NCI-H2196 treated with DMSO at 0.1 percent for 48 hours (cell line): Measurements from ENCODE around the gene CSMD2.

Experiments
- DNase-seq: peaks from one replicate; lab custom pipeline; 2025; ENCODE audit not compliant: unreplicated experiment; lab: John Stamatoyannopoulos, UW

The CSMD2 gene

DNA sequence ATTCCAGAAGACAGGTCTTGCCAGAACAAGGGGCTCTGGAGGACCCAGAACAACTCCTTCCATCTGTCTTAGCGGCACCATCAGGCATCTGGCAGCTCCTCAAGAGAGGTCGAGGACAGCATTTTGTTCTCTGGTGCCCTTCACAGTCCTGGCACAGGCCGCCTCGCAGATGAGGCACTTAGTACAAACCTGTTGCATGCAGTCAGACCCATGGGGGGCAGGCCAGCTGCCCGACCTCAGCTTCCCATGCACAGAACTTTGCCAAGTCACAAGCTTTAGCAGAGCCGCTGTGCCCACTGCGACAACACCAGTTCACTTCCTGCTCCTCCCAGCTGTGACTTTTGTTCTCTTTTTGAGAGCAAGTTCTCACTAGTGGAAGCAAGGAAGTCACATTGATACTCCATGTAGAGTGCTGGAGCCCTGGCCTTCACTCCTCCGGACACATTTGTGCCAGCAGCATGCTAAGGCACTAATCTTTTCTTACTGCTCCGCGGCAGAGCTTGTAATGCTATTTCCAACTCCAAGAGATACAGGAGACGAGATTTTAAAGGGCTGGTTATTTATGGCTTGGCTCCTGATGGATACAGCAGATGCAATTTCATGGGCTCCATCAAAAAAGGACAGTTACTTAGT lies 256.6 kb downstream of the CSMD2 start:
- no peak for DNase-seq

DNA sequence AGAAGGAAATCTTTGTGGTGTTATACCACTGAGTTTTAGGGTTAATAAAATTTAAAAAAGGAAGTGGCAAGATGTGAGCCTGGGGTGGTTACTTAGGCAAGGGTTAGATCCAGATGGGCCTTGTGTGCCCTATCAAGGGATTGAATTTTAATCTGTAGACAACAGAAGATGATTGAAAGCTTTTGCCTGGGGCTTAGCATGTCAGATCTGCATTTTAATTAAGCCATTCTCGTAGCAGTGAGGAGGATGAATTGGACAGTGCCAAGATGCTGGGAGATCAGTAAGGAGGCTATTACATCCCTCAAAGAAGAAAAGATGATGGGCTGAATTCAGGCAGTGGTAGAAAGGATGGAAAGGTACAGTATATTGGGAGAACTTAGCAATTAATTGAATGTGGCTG lies 258.9 kb downstream of the CSMD2 start:
- no peak for DNase-seq

DNA sequence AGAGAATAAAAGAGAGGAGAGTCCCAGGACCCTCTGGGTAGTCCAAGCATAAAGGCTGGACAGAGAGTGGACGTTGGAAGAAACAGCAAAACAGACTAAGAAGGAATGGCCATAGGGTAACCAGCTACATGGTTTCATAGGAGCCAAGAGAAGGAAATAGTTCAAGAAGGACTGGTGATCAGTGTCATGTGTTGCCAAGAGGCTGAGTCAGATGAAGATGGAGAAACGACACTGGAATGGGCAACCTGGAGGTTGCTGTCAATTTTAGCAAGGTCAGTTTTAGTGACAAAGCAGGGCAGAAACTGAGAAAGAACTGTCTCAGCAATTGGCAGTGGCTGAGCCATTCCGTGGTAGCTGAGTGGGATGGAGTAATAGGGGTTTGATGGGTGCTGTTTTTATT lies 259.8 kb downstream of the CSMD2 start:
- DNase-seq: no peak

DNA sequence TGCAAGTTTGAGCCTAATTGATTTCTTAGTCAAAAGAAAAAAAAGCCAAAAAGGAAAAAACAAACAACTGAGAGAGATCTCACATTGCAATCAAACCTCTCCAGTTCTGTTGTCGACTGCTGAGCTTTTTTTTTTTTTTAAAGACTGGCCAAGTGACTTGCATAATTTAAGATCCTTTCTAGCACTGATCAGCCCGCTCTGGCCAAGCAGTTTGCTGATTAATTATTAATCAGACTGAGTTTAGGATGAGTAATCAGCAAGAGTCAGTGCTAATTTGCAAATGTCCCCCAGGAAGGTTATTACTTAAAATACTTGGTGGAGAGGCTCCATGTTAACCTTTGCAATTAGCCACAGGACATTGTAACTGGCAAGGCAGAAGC lies 261.8 kb downstream of the CSMD2 start:
- DNase-seq: no peak

DNA sequence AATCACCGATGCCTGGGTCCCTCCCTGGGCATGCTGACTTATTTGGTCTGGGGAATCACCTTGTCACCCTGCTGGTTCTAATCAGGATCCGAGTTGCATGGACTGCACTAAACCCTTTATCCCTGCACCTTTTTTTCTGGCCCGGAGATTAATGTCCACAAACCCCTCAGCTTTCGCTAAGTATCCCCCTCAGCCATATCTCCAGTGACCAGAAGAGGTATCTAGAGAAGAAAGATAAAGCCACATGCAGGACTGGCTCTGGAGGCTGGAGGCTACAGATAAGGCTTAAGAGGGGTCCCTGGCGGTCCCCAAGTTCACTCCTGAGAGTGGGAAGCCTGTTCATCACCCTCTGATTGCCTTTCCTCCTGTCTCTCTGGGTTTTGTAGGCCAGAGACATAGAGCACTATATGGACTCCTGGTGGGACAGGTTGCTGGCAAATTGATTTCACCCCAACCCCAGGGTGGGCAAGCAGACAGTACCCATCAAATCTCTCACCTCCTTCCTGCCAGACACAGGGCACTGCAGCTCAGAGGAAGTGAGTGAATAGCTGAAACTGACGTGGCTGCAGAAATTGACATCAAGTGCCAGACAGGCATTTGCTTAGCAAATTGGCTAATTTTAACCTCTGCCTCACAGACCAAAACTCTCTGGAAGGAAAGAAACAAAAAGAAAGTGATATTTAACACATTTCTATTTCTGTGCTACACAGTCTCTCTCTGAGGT lies 262.4 kb downstream of the CSMD2 start:
- no peak for DNase-seq

DNA sequence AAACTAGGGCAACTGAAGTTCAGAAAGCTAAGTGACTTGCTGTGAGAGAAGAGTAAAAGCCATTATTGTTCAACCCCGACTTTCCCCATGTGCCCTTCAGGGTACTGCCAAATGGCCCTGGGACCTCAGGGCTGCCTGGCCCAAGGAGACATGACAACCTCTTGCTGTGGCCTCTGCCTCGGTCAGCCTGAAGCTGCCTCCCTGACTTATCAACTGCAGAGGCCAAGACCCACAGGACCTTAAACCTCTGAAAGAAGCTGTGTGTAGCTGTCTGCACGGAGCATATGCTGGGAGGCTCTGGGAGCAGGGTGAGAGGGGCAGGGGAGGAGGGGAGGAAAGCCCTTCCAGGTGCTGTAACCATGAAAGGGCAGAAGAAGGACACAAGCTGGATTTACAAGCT lies 265.3 kb downstream of the CSMD2 start:
- no peak for DNase-seq

DNA sequence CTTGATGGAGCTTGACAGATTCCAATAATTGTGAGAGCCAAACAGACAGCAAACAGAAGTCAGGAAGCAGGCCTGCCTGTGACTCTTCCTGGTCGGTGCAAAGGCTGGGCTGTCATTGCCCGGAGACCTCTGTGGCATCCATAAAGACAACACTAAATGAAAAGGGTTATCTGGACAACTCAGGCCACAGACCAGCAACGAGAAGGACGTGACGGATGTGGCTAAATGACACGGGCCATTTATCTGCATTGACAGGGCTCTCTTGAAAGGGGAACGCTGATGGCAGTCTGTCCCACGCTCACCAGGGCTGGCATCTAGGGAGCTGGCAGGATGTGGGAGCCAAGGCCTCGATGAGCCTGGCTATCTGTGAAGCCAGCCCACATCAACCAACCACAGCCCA lies 266.1 kb downstream of the CSMD2 start:
- no peak for DNase-seq

DNA sequence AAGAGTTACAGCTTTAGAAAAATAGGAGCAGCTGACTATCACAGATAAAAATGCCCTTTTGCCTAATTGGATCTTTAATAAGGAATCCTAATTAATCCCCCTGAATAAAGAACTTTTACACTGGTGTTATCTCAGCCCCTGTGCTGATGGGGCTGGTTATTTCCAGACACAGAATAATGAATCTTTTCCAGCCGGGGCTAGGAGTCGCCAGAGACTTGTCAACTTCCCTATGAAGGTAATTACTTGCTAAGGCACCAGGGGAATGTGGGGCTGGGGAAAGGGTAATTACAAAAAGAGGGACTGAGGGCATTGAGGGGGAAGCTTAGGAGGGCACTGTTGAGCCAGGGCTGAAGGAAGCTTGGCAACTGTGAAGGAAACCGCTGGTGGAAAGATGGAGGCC lies 266.6 kb downstream of the CSMD2 start:
- no peak for DNase-seq

DNA sequence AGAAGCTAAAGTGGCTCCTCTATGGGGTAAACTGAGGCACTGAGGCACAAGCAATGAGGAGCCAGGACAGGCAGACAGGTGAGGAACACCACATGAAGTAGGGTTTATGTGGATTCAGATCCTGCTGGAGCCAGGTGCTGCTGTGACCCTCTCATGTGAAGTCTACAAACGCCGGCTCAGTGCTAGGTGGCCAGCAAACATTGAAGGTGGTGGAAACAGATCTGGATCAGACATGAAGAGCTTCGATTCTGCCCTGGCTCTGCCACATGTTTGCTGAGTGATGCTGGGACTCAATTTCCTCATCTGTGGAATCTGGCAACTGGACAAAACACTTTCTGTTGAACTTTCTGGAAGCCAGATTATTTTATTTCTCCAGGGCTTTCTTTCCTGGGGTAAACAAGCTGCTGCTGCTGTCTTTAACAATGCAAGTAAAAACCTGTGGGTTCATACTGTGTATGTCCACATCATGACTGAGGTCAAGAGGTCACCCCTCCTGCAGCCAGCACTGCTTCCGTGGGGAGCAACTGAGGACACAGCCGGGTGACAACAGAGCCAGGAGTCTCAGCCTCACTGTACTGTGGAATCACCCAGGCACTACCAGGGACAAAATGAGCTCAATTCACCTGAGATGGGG lies 267.8 kb downstream of the CSMD2 start:
- DNase-seq: no peak

DNA sequence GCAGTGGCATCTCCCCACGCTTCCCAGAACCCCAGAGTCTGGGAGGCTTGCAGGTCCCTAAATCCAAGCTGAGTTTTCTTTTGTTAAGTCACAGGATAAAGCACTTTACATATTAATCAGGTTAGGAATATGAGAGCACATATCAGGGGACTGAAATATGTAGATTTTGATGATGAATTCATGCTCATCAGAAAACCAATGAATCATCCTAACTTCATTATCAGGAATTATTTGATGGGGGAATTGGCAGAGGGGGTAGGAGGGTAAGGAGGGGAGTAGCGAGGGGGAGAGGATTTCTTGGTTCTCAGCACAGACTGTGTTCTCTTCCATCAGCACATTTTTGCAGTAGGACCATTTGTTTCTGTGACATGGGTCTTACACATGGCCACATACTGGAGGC lies 269.1 kb downstream of the CSMD2 start:
- no peak for DNase-seq

DNA sequence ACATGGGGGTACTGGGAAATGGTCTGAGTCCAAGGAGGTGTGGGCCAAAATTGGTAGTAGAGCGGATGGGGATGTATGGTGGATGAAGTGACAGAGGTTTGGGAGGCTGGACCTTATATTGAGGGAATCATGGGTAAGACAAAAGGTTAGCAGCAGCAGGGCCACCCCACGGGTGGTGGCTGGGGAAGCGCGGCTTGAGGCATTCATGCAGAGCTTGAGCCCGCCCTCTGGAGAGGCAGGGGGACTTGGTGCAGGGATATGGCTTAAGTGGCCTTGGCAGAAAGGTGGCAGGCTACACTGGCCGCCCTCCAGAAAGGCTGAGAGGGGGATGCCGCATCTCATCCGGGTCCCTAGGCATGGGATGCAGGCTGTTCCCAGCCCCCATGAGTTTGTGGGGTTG lies 269.6 kb downstream of the CSMD2 start:
- no peak for DNase-seq

DNA sequence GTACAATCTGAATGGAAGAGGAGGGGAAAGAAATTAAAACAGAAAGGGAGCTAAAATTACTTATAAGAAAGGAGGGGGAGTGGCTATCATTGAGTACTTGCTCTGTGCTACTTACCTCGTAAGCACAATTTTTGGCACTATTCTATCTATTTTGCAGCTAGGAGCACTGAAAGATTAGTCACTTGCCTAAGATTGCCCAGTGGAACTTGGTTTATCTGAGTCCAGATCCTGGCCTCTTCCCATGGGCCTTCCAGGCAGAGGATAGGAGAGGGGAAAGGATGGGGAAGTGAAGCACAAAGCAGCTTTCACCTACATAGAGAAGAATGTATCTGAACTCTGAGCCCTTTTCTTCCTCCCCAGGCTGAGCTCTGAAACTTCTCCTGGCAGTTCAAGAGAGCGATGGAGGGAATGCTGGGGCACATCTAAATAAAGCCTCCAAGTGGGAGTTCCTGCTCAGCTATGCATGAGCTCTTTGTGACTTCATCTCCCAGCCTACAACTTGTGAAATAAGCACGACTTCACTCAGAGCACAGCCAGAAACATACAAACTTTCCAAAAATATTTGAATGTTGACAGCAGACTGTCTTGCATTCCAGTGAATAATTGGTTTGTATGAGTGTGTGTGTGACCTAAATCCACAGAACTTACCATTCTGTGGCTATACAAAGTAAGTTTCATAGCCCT lies 271.7 kb downstream of the CSMD2 start:
- DNase-seq: no peak

DNA sequence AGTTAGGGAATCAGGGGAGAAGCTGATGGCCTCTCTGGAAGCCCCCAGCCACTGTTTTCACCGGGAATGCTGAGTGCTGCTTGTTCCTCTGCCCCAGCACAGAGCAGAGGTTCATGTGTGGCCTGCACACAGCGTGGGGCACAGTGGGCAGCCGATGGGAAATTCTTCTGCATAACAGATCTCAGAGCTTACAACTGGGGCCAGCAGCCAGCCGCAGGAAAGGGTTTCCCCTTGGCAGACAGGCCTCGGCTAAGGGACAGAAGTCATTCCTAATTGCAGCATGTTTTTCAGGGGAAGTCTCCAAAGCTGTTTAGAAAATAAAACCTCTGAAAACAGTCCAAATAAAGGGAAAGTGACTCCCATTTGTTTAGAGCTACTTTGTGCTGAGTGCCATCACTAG lies 278.5 kb downstream of the CSMD2 start:
- DNase-seq: no peak

DNA sequence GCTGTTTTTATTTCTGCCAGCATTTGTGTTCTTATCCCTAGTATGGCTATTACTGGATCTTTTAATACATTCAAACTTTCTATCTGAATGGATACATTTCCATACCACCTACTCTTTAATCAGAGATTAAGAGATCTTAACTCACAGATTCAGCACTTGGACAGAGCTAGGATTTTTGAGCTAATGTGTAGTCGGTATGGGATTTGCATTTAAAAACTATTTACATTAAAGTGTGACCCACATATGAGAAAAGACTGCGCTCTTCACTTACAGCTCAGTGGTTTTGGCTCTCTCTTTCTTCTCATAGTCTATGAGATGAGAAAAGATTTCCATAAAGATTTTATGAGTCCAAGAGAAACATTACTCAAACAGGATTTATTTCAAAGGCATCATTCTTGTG lies 284.7 kb downstream of the CSMD2 start:
- DNase-seq: no peak

DNA sequence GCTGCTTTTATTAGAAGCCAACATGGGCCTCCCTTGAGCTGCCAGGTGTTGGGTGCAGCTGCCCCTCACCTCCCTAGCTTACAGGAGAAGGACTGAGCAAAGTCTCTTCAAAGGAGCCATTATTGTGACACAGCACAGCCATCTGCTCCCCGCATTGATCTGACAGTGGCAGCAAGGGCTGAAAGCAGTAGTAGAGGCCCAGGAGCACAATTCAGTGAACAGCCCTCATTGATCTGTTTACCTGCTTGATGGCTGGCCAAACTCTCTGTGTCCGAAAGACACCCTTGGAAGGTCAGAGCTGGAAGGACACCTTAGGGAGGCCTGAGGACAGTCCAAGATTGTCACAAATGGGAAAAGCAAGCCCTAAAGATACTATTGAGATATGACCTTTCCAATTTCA lies 286.6 kb downstream of the CSMD2 start:
- no peak for DNase-seq

DNA sequence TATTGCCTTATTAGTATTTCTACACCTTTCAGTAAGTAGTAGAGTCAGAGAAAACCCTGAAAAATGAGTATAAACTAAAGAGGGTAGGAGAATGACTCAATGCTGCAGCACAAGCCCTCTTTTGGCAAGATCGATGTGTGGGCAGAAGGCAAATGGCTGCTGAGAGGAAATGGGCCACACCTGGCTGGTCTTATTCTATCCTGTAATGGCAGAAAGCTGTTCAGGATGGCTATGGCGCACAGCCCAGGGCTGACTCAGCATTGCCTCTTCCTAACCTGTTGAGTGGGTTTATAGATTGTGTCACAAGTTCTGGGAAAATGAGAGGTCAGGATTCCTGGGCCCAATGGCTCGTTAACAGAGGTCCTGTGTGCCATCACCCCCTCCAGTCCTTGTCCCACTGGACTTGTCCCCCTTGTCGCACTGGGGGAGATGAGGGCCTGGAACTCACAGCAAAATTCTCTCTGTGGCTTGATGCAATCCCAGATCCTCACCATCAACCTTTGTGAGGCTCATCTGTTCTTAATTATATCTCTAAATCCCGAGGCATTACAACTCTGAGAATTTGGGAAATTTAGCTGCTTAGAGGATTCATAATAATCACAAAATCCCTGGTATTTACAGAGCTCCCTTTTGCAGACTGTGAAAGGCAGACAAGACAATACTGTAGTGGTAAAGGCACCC lies 287.9 kb downstream of the CSMD2 start:
- DNase-seq: no peak

DNA sequence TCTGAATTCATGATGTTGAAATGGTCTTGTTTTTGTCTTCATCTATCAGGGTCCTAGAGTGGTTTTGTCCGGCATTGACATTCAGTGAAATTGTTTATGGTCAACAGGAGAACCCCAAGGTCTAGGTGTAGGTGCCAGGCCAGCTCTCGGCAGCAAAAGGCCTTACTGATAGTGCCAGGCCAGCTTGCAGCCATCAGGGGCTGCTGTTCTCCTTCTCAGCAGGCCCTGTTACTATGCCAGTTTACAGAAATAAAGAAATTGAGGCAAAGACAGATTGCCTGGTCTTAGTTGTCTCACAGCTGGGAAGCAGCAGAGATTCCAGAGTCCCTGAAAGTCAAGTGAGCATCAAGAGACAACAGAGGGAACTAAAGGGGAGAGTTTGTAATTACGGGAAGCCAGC lies 289.2 kb downstream of the CSMD2 start:
- no peak for DNase-seq

DNA sequence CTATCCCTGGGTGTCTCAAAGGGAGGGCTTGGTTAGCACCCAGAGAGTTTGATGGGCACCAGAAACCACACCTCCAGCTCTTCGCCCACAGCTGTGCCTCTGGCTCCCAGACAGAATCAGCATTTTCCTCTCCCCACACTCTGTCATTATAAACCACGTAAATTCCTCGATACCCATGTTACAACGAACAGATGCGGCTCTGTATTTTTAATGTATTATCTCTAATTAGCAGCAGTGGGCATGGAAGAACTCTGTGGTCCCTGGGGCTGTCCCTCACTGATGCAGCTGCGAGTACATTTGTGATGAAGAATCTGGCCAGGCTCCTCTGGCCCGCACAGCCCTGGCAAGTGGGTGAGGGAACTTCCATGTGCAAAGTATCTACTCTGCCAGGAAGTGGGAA lies 290.4 kb downstream of the CSMD2 start:
- DNase-seq: no peak

DNA sequence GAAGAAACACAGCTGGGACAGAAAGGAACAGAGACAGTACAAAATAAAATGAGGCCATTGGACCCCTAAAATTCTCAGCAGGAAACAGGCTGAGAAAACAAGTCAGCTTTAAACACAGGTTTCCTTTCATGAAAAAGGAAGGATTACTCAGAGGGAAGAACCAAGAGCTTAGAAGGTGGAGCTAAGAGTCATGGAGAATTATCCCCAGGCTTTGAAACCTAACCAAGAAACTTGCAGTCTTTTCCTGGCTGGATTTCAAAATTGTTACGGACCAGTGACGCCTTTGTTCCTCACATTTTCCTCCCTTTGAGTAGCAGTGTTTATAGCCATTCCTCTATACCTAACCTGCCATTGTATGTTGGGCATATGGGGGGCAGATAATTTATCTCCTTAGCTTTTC lies 292.3 kb downstream of the CSMD2 start:
- no peak for DNase-seq

DNA sequence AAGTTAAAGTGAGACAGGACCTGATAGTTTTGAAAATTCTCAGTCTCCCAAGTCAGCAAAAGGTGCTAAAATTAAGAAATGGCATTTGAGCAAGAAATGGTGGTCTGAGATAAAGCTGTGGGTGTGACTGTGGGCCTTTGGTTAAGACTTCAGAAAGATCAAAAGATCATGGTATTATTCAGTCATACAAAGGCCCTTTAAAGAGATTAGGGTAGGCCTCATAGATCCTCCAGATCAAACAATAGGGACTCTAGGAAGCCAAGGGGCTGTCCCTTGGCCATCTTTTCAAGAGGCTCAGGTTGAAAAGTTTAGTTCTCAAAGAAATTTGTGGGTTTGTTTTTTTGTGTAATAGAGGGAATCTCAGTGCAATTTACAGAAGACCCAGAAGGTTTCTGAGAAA lies 292.8 kb downstream of the CSMD2 start:
- DNase-seq: no peak

DNA sequence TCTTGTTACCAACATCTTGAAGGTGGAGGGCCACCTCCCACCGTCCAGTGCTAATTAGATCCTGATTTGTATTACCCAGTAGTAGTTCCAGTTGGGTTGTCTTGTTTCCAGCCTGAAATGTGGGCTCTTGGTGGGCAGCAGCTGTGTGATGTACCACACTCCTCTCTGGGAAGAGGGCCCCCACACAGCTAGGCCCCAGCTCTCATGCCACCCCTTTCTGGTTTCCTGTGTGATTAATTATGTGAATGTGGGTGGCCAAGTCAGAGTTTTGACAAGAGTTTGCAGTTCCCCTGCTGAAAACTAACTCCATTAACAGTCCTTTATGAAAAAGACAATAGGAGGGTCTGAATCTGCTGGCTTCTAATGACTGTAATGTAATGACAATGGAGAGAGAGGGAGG lies 297.3 kb downstream of the CSMD2 start:
- DNase-seq: no peak

DNA sequence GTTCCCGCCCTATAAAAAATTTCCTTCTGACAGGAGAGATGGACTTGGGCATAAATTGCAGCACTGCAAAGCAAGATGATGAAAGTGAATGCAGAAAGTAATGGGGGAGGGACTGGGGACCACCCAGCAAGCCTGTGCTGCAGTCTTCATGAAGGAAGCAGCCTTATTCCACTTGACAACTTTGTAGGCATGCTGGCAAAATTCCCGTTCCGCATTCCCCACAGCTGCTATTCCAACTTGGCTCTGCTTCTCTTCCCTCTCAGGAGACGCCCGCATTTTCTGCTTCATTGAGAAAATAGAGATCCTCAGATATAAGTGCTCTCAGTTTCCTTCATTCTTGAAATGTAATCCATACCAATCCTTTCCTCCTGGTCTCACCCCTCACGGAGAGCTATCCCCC lies 298.7 kb downstream of the CSMD2 start:
- no peak for DNase-seq
